Rectal smooth muscle tissue (tissue), 1 donor: Measurements from ENCODE around the gene SMARCC2.
A peak's percentile ranks its signal among the peaks of the same experiment; 100 is the strongest.

ENCODE experiments used
- H3K27ac ChIP-seq: one replicate; pipeline ENCODE4 v1.7.0; 2013; ENCODE audit warnings: low read depth, low read length, inconsistent platforms
- H3K27me3 ChIP-seq: one replicate; pipeline ENCODE4 v1.7.0; 2013; ENCODE audit warnings: low read length; ENCODE audit not compliant: control insufficient read depth, insufficient read depth
- H3K36me3 ChIP-seq: one replicate; pipeline ENCODE4 v1.7.0; 2013; ENCODE audit warnings: low read length; ENCODE audit not compliant: control insufficient read depth, insufficient read depth
- H3K4me1 ChIP-seq: one replicate; pipeline ENCODE4 v1.7.0; 2013; ENCODE audit warnings: low read length; ENCODE audit not compliant: control insufficient read depth, insufficient read depth
- H3K4me3 ChIP-seq: one replicate; pipeline ENCODE4 v1.7.0; 2013; ENCODE audit warnings: low read length
- H3K9ac ChIP-seq: one replicate; pipeline ENCODE4 v1.7.0; 2013; ENCODE audit warnings: low read length

Gene SMARCC2

DNA sequence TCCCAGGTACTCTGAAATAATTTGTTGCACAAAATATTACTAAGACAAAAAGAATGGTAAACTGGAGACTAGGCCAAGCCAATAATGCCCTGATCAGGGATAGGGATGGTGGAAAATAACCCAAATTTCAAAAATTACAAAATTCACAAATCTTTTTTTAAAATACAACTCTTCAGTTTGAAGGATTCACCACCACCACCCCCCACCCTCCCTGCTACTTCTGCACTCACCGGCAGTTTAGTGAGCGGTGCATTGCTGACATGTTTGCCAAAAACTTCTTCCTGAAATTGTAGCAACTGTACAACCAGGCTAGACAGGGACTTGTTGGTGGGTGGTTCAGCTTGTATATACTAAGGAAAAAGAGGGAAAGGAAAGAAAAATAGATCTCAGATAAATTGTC lies 2.3 kb downstream of the SMARCC2 start:
- H3K27me3 ChIP-seq: no peaks in the 10 kb centered on the region
- no peak overlapping the region for H3K4me3 ChIP-seq
- H3K4me1 ChIP-seq: peaks cover 8% of the 10 kb centered on the region
- no peak overlapping the region for H3K27ac ChIP-seq
- H3K36me3 ChIP-seq: peaks cover 16% of the 10 kb centered on the region
- H3K9ac ChIP-seq: no peak overlapping the region

DNA sequence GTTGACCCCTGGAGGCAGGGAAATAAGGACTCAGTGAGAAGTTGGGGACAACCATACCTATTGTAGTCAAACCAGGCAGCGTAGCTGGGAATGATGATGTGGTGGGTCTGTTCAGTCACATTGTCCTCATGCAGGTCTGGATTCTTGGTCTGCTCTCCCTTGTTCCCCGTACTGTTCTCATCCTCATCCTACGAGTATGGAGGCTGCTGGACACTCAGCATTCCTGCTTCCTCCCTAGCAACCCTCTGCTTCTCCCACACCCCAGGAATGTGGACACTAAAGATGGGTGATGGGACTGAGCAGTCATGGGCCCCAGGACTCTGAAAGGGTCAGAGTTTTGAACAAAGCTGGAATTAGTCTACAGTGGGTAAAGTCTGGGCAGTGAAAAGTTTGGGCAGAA lies 10.9 kb downstream of the SMARCC2 start:
- no peak overlapping the region for H3K27ac ChIP-seq
- no peaks in the 10 kb centered on the region for H3K4me1 ChIP-seq
- no peak overlapping the region for H3K9ac ChIP-seq
- H3K36me3 ChIP-seq: peaks cover 35% of the 10 kb centered on the region
- no peaks in the 10 kb centered on the region for H3K27me3 ChIP-seq
- H3K4me3 ChIP-seq: no peak overlapping the region

DNA sequence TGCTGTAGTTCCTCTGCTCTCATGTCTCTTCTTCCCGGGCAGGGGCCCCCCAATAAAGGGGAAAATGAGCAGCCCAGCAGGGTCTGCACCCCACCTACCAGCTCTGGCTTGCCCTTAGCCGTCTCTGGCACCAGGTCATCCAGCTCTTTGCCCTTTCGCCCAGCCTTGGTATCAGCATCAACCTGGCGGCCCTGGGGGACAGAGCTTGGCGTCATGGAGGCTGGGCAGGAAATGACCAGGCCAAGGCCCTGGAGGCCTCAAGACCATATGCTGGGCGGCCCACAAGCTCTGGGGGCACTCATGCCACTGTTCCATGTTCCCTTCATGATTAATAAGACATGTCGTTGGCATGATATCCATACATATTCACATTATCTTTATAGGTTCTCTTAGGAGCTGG lies 16.4 kb downstream of the SMARCC2 start:
- H3K9ac ChIP-seq: no peak overlapping the region
- no peaks in the 10 kb centered on the region for H3K27me3 ChIP-seq
- H3K4me1 ChIP-seq: no peaks in the 10 kb centered on the region
- peaks cover 41% of the 10 kb centered on the region for H3K36me3 ChIP-seq
- no peak overlapping the region for H3K4me3 ChIP-seq
- no peak overlapping the region for H3K27ac ChIP-seq

DNA sequence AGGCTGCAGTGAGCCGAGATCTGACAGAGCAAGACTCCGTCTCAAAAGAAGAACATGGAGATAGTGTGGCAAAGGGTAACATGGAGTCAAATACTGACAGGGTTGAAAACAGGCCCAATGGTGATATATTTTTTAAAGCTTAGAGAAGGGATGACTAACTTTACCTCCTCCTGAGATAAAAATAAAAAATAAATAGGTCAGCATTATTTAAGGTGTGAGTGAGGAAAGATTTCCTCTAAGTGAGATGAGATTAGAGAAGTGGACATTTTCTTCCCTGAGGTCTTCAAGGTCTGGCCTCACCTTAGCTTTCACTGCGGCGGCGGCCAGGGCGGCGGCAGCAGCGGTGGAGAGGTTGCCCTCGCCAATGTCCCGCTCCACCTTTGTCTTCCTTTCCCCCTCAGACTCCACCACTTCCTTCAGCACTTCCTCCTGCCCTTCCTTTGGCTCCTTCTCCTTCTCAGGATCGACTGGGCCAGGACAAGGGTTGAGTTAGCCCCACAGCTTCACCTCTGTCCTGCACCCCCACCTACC lies 20.0 kb downstream of the SMARCC2 start:
- Histone ChIP-seq H3K4me1 (no peaks in the 10 kb centered on the region), H3K9ac (no peak overlapping the region), H3K27ac (no peak overlapping the region), H3K27me3 (no peaks in the 10 kb centered on the region), H3K36me3 (peaks cover 40% of the 10 kb centered on the region), H3K4me3 (no peak overlapping the region)

DNA sequence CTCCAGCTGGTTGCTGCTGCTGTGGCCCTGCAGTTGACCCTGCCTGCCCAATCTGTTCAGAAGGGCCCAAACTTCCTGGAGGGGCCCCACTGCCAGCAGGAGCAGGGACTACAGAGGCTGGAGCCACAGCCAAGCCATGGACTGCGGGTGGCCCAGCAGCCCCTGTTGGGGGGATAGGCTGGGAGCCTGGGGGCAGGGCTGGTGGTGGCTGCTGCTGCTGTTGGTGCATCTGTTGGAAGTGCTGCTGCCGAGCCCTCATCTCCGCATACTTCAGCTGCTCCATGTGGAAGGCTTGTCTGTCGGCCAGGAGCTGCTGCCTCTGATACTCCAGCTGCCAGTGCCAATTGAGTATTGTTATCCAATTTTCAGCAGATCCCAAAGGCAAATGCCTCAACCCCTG lies 23.9 kb downstream of the SMARCC2 start:
- Histone ChIP-seq H3K4me1 (peaks cover 15% of the 10 kb centered on the region), H3K4me3 (no peak overlapping the region), H3K27ac (no peak overlapping the region), H3K27me3 (no peaks in the 10 kb centered on the region), H3K9ac (no peak overlapping the region), H3K36me3 (peaks cover 44% of the 10 kb centered on the region)

DNA sequence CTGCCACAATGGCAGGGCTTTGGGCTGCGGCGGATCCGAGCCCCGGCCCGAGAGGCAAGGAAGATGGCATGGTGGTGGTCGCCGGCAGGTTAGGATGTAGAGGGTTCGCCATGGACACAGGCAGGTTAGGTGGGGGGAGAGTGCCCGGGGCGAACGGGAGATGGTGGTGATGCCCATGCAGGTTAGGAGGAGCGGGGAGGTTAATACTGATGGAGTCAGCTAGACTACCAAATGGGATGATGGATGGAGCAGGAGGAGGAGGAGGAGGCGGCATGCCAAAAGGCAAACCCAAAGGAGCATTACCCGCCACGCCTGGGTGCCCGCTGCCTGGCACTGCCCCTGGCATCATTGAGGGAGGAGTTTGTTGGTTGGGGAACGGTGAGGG lies 24.9 kb downstream of the SMARCC2 start:
- Histone ChIP-seq H3K27me3 (no peaks in the 10 kb centered on the region), H3K36me3 (peaks cover 46% of the 10 kb centered on the region), H3K4me1 (peaks cover 19% of the 10 kb centered on the region), H3K9ac (no peak overlapping the region), H3K4me3 (no peak overlapping the region), H3K27ac (no peak overlapping the region)

DNA sequence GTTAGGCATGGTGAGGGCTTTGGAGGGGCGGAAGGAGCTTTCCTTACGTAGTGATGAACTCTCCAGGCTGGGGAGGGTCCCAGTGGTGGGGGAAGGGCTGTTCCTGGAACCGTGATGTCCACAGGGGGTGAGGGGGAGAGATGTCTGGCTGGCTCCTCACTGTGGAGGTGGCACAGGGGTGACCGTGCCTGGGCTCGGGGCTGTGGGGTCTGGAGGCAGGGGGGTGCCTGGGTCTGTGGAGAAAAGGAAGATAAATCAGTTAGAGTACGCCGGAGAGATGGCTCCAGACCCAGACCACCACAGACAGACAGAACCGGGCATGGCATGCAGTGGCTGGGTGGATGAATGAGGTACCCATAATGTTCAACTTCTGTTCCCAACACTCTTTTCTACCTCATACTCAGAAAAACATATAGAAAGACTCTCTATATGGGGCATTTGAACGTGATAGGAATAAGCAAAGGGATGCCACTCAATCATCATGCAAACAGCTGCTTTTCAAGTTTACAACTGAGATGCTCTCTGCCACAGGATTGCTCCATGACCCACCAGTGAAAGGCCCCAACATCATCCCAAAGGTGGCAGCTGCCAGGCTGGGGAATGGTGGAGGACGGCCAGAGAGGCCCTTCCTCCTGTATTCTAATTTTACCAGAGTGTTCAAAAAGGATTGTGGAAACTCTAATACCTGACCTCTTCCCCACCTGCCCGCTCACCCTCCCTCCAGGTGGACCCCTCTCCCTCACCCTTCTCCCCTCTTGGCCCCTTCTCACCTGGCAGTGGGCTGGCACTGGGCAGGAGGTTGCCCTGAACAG lies 25.5 kb downstream of the SMARCC2 start:
- Histone ChIP-seq H3K9ac (no peak overlapping the region), H3K27me3 (no peaks in the 10 kb centered on the region), H3K4me3 (no peak overlapping the region), H3K27ac (peak overlapping the region; percentile 36), H3K36me3 (peaks cover 45% of the 10 kb centered on the region), H3K4me1 (peaks cover 19% of the 10 kb centered on the region)

DNA sequence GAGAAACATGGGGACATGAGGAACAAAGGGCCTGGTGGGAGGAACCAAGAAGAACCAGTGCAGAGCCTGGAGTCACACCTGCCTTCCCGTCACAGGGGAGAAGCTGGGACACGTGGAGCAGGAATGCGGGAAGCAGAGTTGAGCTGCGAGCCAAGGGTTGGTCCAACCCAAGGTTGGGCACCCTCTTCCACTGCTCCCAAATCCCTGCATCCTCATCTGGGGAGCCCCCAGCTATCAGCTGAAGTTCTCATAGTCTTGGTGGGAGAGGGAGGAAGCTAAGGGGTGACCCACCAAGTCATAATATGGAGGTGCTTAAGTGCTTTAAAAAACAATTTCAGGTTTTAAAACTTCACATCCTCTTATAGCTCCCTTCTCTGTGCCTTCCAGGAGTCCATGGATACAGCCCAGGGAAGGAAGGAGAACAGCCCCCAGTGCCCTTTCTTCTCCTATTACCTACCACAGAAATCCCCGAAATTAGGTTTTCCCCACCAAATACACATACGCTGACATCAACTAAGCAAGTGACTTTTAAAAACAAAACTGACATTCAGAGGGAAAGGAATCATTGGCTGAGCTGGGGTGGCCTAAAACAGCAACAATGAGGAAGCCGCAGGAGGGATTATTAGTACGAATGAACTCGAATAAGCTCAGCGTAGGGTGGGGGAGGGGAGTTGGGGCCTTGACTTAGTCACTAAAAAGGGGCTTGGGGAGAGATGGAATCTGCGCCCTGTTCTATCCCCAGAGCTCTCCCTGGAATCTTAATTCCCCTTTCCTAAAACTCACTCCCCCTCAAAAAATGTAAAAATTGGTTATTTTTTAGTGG lies 26.6 kb downstream of the SMARCC2 start:
- peaks cover 19% of the 10 kb centered on the region for H3K4me1 ChIP-seq

DNA sequence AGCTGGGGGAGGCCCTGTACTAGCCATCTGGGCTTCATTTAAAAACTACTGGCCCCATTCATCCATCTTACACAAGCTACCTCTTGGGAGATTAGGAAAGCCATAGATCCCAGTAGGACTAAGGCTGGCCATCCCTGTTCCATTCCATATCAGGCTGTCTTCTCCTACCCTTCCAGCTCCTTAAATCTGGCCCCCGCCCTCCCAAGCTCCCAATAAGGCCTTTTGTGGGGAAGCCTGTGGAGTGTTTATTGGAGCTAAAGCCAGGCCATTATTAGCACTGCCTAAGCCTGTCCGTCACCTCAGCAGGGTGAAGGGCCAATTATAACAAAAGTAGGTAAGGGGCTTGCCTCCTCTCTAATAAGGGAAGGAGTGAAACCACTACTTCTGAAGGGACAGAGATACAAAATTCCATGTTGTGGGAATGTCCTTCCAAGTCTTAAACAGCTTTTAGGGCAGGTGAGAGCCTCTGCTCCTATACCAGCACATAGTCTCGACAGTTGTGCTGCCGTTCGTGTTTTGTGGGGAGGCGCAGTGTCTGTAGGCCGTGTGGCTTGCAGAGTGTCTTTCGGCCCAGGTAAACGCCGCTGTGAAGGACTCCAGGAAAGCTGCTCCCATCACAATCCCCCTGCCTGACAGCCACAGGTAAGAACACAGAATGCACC lies 27.5 kb downstream of the SMARCC2 start:
- Histone ChIP-seq H3K9ac (no peak overlapping the region), H3K4me1 (peaks cover 19% of the 10 kb centered on the region)

More for the DNA sequence above, 26.6 kb downstream of the SMARCC2 start:
- Histone ChIP-seq H3K36me3 (peaks cover 46% of the 10 kb centered on the region), H3K9ac (no peak overlapping the region), H3K27me3 (no peaks in the 10 kb centered on the region), H3K4me3 (no peak overlapping the region), H3K27ac (peak overlapping the region; percentile 99)

DNA sequence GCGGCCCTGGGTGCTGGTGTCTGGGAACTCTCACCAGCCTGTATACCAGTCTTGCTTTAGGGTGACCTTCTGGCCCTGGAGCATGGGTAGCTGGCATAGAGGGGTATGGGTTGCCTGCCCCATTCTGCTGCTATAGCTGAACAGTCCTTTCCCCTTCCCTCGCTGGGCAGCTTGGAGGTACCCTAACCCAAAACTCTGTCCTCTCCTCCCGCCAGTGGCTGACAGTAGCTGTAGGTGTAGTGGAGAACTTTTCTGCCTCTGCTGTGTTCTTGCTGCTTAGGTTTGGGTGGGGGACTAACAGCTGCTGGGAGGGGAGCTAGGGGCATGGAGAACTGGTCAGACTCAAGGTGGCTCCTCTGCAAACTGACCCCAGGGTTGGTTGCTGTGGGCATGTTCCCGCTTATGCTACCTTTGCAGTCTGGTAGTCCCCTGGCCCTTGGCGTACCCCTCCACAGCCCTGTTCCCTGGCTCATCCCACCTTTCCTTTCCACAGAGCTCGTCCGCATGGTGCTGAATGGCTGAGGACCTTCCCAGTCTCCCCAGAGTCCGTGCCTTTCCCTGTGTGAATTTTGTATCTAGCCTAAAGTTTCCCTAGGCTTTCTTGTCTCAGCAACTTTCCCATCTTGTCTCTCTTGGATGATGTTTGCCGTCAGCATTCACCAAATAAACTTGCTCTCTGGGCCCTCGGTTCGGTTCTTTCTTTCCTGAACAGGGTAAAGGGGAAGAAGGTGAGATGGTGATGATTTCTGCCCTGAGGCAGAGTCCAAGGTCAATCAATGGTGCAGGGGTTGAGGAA lies 28.2 kb downstream of the SMARCC2 start:
- H3K27me3 ChIP-seq: no peaks in the 10 kb centered on the region
- H3K4me3 ChIP-seq: peak overlapping the region; percentile 99
- H3K4me1 ChIP-seq: peaks cover 19% of the 10 kb centered on the region
- H3K36me3 ChIP-seq: peaks cover 42% of the 10 kb centered on the region
- H3K27ac ChIP-seq: peak overlapping the region; percentile 99
- peak overlapping the region; percentile 40 for H3K9ac ChIP-seq

More for the DNA sequence above, 27.5 kb downstream of the SMARCC2 start:
- Histone ChIP-seq H3K36me3 (peaks cover 42% of the 10 kb centered on the region), H3K27me3 (no peaks in the 10 kb centered on the region), H3K27ac (peak overlapping the region; percentile 99), H3K4me3 (peak overlapping the region; percentile 99)

DNA sequence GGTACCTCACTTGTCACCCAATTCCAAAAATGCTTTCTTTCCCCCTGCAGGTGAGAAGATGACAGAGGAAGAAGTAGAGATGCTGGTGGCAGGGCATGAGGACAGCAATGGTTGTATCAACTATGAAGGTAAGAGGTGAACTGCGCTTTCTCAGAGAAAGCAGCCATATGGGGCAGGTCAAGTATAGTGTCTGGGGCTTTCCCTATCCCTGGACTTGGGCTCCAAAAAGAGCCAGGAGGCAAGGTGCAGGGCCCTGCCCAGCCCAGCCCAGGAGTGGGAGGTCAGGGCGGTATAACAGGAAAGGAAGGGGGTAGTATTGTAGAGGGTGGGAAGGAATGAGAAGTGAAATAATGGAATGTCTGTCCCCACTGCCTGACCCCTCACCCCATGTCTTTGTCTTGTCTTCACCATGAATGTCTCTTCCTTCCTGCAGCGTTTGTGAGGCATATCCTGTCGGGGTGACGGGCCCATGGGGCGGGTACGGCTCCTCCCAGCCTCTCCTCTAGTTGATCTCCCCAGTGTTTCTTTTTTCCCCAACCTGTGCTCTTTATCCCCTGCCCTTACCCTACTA lies 29.0 kb downstream of the SMARCC2 start:
- Histone ChIP-seq H3K27ac (peak overlapping the region; percentile 99), H3K36me3 (peaks cover 37% of the 10 kb centered on the region), H3K9ac (peak overlapping the region; percentile 99), H3K4me1 (peaks cover 19% of the 10 kb centered on the region), H3K27me3 (no peaks in the 10 kb centered on the region), H3K4me3 (peak overlapping the region; percentile 99)
